ENCODE data around the gene GOLT1A. TPM values are rescaled to one million over a fixed set of nuclear protein-coding genes. Genes with fewer than 3 reads are reported as not detected.

GOLT1A gene
- polyA plus RNA-seq, 2 of the 4 experiments (the other 2 are of a cell fraction), result 1.8 to 6.4 TPM

DNA sequence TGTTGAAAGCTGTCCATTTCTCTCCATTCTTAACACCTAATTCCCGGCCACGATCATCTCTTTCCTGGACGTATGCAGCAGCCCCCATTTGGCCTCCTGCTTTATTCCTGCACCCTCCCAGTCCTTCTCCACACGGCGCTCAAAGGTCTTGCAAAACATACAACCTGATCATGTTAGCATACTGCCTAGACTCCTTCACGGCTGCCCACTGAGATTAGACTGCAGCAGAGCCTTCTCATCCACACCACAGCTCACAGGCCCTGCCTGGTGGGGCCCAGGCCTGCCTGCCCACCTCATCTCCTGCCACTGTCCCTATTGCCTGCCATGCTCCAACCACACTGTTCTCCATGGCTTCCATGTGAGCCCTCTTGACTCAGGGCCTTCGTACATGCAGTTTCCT, 2.7 kb downstream of the GOLT1A start (continued):
- no peak for TF ChIP-seq HMGXB4 (CRISPR knock-in tag; IDR thresholded peaks at IDR 0.05; ENCODE audit: borderline replicate concordance)
- TF ChIP-seq KDM1A (IDR thresholded peaks at IDR 0.05; ENCODE audit: low read depth), result no peak
- no peak for TF ChIP-seq PHF8 (IDR thresholded peaks at IDR 0.05; ENCODE audit: borderline replicate concordance, low read depth)

- ChIA-PET CTCF (interaction anchor here (0.6 to 7.4 kb wide), 72 partner anchors 9 to 864 kb away, joined by 3 to 314 read pairs (median 5); partner anchors contain the start of genes ETNK2, GOLT1A, KISS1 and PLEKHA6), POLR2A (interaction anchor here (0.6 kb wide), 1 partner anchor 338 kb away, joined by 5 read pairs; no protein-coding TSS in a partner anchor)
- Histone ChIP-seq H3K4me3 (no peak overlapping the region), H3K4me2 (peak overlapping the region; percentile 33; the same call in 2 of the 3 replicates), H3K27ac (no peak overlapping the region), H3K4me1 (peaks cover 2% of the 10 kb centered on the region; the same call in 1 of the 3 replicates), H3K9me3 (no peaks in the 10 kb centered on the region)
- TF ChIP-seq RAD21 (conservative IDR thresholded peaks at IDR 0.05 in 1 of 2, IDR thresholded peaks at IDR 0.05 in 1 of 2) (peak; percentile 65 to 69), MYC (IDR thresholded peaks at IDR 0.05; ENCODE audit: borderline replicate concordance, low read length) (no peak), SMC3 (IDR thresholded peaks at IDR 0.05) (peak; percentile 87), BCL3 (IDR thresholded peaks at IDR 0.05) (no peak), RCOR1 (IDR thresholded peaks at IDR 0.05; ENCODE audit: low read depth, low read length) (no peak), ZSCAN20 (CRISPR knock-in tag; IDR thresholded peaks at IDR 0.05) (no peak), POLR2AphosphoS2 (conservative IDR thresholded peaks at IDR 0.05; ENCODE audit: low read length) (no peak), CBX8 (IDR thresholded peaks at IDR 0.05) (no peak)
- TF ChIP-seq, protein P1, sequence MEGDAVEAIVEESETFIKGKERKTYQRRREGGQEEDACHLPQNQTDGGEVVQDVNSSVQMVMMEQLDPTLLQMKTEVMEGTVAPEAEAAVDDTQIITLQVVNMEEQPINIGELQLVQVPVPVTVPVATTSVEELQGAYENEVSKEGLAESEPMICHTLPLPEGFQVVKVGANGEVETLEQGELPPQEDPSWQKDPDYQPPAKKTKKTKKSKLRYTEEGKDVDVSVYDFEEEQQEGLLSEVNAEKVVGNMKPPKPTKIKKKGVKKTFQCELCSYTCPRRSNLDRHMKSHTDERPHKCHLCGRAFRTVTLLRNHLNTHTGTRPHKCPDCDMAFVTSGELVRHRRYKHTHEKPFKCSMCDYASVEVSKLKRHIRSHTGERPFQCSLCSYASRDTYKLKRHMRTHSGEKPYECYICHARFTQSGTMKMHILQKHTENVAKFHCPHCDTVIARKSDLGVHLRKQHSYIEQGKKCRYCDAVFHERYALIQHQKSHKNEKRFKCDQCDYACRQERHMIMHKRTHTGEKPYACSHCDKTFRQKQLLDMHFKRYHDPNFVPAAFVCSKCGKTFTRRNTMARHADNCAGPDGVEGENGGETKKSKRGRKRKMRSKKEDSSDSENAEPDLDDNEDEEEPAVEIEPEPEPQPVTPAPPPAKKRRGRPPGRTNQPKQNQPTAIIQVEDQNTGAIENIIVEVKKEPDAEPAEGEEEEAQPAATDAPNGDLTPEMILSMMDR (IDR thresholded peaks at IDR 0.05), result peak; percentile 87
- TF ChIP-seq, protein P2, sequence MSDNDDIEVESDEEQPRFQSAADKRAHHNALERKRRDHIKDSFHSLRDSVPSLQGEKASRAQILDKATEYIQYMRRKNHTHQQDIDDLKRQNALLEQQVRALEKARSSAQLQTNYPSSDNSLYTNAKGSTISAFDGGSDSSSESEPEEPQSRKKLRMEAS (IDR thresholded peaks at IDR 0.05), result peak; percentile 41; the same call in 1 of the 2 replicates
- ATAC-seq (peak; percentile 89 to 99), FAIRE-seq (no peak), DNase-seq (ENCODE audit: low read depth in 1 of 2, low spot score in 1 of 2) (peak; percentile 37 to 84)
- 18% methylated on average over 13 of the region's 13 CpGs for WGBS (ENCODE audit: missing lambda C conversion rate)
Measured at GRCh38 chr1:204207136-204207616, 6.6 kb downstream of the GOLT1A start.

GRCh38 chr1:204206121-204206520, 7.7 kb downstream of the GOLT1A start:
- Histone ChIP-seq H3K4me2 (no peak overlapping the region), H3K4me1 (peaks cover 2% of the 10 kb centered on the region; the same call in 1 of the 3 replicates), H3K27ac (no peak overlapping the region), H3K9me3 (no peaks in the 10 kb centered on the region), H3K4me3 (no peak overlapping the region)
- ATAC-seq (peak; percentile 49 to 60; a peak in 2 of 6 replicates), DNase-seq (ENCODE audit: low read depth in 1 of 2, low spot score in 1 of 2) (no peak), FAIRE-seq (no peak)
- WGBS (ENCODE audit: missing lambda C conversion rate), result 46% methylated on average over 2 of the region's 2 CpGs
- ChIA-PET POLR2A (no interaction called here), CTCF (interaction anchor here (0.5 to 7.4 kb wide), 33 partner anchors 10 to 395 kb away, joined by 3 to 314 read pairs (median 8); partner anchors contain the start of genes ETNK2, GOLT1A, KISS1 and PLEKHA6)
- TF ChIP-seq HMGXB4 (CRISPR knock-in tag; IDR thresholded peaks at IDR 0.05; ENCODE audit: borderline replicate concordance), result no peak
- no peak for TF ChIP-seq FOSB (CRISPR knock-in tag; IDR thresholded peaks at IDR 0.05)
- no peak for TF ChIP-seq ATOH8 (CRISPR knock-in tag; IDR thresholded peaks at IDR 0.05; ENCODE audit: low read depth)
- no peak for TF ChIP-seq NR3C1 (IDR thresholded peaks at IDR 0.05)
- TF ChIP-seq, protein P3, sequence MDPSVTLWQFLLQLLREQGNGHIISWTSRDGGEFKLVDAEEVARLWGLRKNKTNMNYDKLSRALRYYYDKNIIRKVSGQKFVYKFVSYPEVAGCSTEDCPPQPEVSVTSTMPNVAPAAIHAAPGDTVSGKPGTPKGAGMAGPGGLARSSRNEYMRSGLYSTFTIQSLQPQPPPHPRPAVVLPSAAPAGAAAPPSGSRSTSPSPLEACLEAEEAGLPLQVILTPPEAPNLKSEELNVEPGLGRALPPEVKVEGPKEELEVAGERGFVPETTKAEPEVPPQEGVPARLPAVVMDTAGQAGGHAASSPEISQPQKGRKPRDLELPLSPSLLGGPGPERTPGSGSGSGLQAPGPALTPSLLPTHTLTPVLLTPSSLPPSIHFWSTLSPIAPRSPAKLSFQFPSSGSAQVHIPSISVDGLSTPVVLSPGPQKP (IDR thresholded peaks at IDR 0.05; ENCODE audit: low read depth, low read length), result no peak
- TF ChIP-seq BHLHE40 (IDR thresholded peaks at IDR 0.05; ENCODE audit: low read depth, low read length), result no peak
- TF ChIP-seq E2F6 (IDR thresholded peaks at IDR 0.05; ENCODE audit: borderline replicate concordance, low read depth), result no peak
- TF ChIP-seq POLR2A (IDR thresholded peaks at IDR 0.05; ENCODE audit: low read length), result no peak
- TF ChIP-seq MYC (IDR thresholded peaks at IDR 0.05; ENCODE audit: borderline replicate concordance, low read length), result no peak
- TF ChIP-seq MAFK (IDR thresholded peaks at IDR 0.05; ENCODE audit: partially characterized antibody), result no peak
- no peak for TF ChIP-seq ESRRA (IDR thresholded peaks at IDR 0.05; ENCODE audit: borderline replicate concordance, low read length)
- no peak for TF ChIP-seq NPAS2 (CRISPR knock-in tag; IDR thresholded peaks at IDR 0.05; ENCODE audit: borderline replicate concordance)
- TF ChIP-seq JUN (IDR thresholded peaks at IDR 0.05), result no peak
- no peak for TF ChIP-seq CBX8 (IDR thresholded peaks at IDR 0.05)
- no peak for TF ChIP-seq NFE2L2 (conservative IDR thresholded peaks at IDR 0.05; ENCODE audit: low read length)

Data from A549 (cell line).